ENCODE measurements around the gene REN.

The REN gene

DNA sequence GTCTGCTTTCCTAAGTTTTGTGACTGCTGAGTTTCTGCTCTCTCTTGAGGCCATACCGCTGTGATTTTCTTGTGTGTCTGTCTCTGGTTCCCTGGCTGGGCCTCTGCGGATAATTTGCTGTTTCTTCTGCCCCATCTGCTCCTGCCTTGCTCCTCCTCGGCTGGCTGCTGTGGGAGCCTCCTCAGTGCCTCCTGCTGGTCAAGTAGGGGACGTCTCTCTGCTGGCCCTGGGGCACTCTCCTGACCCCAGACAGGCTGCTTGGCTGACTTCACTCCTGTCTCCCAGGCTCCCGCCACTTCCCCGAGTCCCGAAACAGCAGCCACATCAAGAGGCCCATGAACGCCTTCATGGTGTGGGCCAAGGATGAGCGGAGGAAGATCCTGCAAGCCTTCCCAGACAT is 42.8 kb downstream of the REN start:
- H3K27me3 ChIP-seq (ENCODE audit: insufficient read depth, low read length), result no peaks in the 10 kb centered on the region
- no peaks in the 10 kb centered on the region for H3K9me3 ChIP-seq (ENCODE audit: low read length)
- H3F3A ChIP-seq (ENCODE audit: insufficient read depth, low read length), result no peaks in the 10 kb centered on the region
- H3K79me2 ChIP-seq (ENCODE audit: insufficient read depth, low read length), result no peaks in the 10 kb centered on the region
- H2AFZ ChIP-seq (ENCODE audit: low read length), result no peak overlapping the region
- no peaks in the 10 kb centered on the region for H3K9me2 ChIP-seq (ENCODE audit: low read depth, low read length)
- no peak overlapping the region for H3K27ac ChIP-seq (ENCODE audit: low read depth, low read length, poor library complexity, severe bottlenecking)
- no peaks in the 10 kb centered on the region for H4K20me1 ChIP-seq (ENCODE audit: insufficient read depth, low read length)
- TF ChIP-seq, protein P1, sequence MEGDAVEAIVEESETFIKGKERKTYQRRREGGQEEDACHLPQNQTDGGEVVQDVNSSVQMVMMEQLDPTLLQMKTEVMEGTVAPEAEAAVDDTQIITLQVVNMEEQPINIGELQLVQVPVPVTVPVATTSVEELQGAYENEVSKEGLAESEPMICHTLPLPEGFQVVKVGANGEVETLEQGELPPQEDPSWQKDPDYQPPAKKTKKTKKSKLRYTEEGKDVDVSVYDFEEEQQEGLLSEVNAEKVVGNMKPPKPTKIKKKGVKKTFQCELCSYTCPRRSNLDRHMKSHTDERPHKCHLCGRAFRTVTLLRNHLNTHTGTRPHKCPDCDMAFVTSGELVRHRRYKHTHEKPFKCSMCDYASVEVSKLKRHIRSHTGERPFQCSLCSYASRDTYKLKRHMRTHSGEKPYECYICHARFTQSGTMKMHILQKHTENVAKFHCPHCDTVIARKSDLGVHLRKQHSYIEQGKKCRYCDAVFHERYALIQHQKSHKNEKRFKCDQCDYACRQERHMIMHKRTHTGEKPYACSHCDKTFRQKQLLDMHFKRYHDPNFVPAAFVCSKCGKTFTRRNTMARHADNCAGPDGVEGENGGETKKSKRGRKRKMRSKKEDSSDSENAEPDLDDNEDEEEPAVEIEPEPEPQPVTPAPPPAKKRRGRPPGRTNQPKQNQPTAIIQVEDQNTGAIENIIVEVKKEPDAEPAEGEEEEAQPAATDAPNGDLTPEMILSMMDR (IDR thresholded peaks at IDR 0.05; ENCODE audit: low read length), result peak; percentile 38
- no peak for TF ChIP-seq EZH2 (IDR thresholded peaks at IDR 0.05; ENCODE audit: borderline replicate concordance, low read length)
- no peaks in the 10 kb centered on the region for H3K36me3 ChIP-seq (ENCODE audit: insufficient read depth, low read length)
- H3K4me3 ChIP-seq (ENCODE audit: low read depth, low read length, poor library complexity, severe bottlenecking), result no peak overlapping the region
- no peak overlapping the region for H3K9ac ChIP-seq (ENCODE audit: low read length)
- no peak overlapping the region for H3K4me2 ChIP-seq (ENCODE audit: low read length)
- no peaks in the 10 kb centered on the region for H3K4me1 ChIP-seq (ENCODE audit: insufficient read depth, low read length, severe bottlenecking)

DNA sequence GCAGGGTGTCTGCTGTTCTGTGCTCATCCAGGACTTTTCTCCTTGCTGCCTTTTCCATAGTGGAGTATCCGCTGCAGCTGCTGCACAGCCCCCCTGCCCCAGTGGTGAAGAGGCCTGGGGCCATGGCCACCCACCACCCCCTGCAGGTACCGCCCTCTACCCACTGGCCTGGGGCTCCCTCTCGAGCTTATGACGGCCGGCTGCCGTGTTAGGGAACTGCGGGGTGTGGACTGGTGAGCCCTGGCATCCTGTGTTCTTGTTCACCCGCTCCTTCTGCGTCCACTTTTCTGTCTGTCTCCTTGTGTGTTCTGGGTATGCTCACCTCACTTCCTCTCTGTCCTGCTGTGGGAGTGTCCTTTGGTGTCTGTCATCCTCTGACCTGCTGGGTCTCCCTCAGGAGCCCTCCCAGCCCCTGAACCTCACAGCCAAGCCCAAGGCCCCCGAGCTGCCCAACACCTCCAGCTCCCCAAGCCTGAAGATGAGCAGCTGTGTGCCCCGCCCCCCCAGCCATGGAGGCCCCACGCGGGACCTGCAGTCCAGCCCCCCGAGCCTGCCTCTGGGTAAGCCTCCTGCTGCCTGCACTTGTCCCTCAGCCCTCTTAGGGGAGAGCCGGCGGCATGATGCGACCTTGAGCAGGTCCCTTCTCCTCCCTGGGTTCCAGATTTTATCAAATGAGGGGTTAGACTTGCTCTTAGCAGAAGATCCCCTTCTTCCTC is 44.1 kb downstream of the REN start:
- H3K4me2 ChIP-seq (ENCODE audit: low read length), result no peak overlapping the region
- no peaks in the 10 kb centered on the region for H4K20me1 ChIP-seq (ENCODE audit: insufficient read depth, low read length)
- no peak overlapping the region for H3K9ac ChIP-seq (ENCODE audit: low read length)
- H3K4me1 ChIP-seq (ENCODE audit: insufficient read depth, low read length, severe bottlenecking), result no peaks in the 10 kb centered on the region
- no peak overlapping the region for H2AFZ ChIP-seq (ENCODE audit: low read length)
- no peak for TF ChIP-seq EZH2 (IDR thresholded peaks at IDR 0.05; ENCODE audit: borderline replicate concordance, low read length)
- no peaks in the 10 kb centered on the region for H3K9me3 ChIP-seq (ENCODE audit: low read length)
- H3K79me2 ChIP-seq (ENCODE audit: insufficient read depth, low read length), result no peaks in the 10 kb centered on the region
- H3K27me3 ChIP-seq (ENCODE audit: insufficient read depth, low read length), result no peaks in the 10 kb centered on the region
- H3F3A ChIP-seq (ENCODE audit: insufficient read depth, low read length), result no peaks in the 10 kb centered on the region
- no peaks in the 10 kb centered on the region for H3K9me2 ChIP-seq (ENCODE audit: low read depth, low read length)
- no peaks in the 10 kb centered on the region for H3K36me3 ChIP-seq (ENCODE audit: insufficient read depth, low read length)
- H3K4me3 ChIP-seq (ENCODE audit: low read depth, low read length, poor library complexity, severe bottlenecking), result no peak overlapping the region
- H3K27ac ChIP-seq (ENCODE audit: low read depth, low read length, poor library complexity, severe bottlenecking), result no peak overlapping the region

DNA sequence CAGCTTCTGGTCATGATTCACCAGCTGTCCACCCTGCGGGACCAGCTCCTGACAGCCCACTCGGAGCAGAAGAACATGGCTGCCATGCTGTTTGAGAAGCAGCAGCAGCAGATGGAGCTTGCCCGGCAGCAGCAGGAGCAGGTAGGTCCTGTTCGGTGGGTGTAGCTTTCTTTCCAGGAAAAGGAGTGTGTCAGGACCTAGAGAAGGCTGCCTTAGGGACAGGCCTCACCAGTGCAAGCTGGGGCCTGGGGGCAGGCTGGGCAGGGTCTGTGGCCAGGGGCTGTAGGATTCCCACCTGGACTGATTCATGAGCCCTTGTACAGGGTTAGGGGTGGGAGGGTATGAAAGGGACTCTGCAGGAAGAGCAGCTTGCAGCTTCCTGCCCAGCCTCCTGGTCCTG is 49.6 kb downstream of the REN start:
- Histone ChIP-seq H3K4me2 (ENCODE audit: low read length) (no peak overlapping the region), H2AFZ (ENCODE audit: low read length) (no peak overlapping the region), H3K9me2 (ENCODE audit: low read depth, low read length) (no peaks in the 10 kb centered on the region), H3K9ac (ENCODE audit: low read length) (no peak overlapping the region), H3K9me3 (ENCODE audit: low read length) (no peaks in the 10 kb centered on the region), H3K27me3 (ENCODE audit: insufficient read depth, low read length) (no peaks in the 10 kb centered on the region), H3K4me1 (ENCODE audit: insufficient read depth, low read length, severe bottlenecking) (no peaks in the 10 kb centered on the region), H4K20me1 (ENCODE audit: insufficient read depth, low read length) (no peaks in the 10 kb centered on the region), H3K4me3 (ENCODE audit: low read depth, low read length, poor library complexity, severe bottlenecking) (no peak overlapping the region), H3K36me3 (ENCODE audit: insufficient read depth, low read length) (no peaks in the 10 kb centered on the region), H3K27ac (ENCODE audit: low read depth, low read length, poor library complexity, severe bottlenecking) (no peak overlapping the region), H3K79me2 (ENCODE audit: insufficient read depth, low read length) (no peaks in the 10 kb centered on the region), H3F3A (ENCODE audit: insufficient read depth, low read length) (no peaks in the 10 kb centered on the region)
- no peak for TF ChIP-seq EZH2 (IDR thresholded peaks at IDR 0.05; ENCODE audit: borderline replicate concordance, low read length)
- TF ChIP-seq, protein P1 (IDR thresholded peaks at IDR 0.05; ENCODE audit: low read length), result no peak

DNA sequence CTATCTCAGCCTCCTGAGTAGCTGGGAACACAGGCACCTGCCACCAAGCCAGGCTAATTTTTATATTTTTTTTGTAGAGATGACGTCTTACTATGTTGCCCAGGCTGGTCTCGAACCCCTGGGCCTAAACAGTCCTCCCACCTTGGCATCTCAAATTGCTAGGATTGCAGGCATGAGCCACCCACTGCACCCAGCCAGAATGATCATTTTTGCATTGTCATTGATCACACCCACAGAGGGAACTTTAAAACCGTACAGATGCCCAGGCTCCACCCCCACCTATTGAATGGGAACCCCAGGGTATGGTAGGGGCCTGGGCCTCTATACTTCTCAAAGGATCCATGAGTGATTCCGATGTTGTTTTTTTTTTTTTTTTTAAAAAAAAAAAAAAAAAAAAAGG is 51.0 kb downstream of the REN start:
- H3K27me3 ChIP-seq (ENCODE audit: insufficient read depth, low read length), result no peaks in the 10 kb centered on the region
- H3F3A ChIP-seq (ENCODE audit: insufficient read depth, low read length), result no peaks in the 10 kb centered on the region
- H3K9ac ChIP-seq (ENCODE audit: low read length), result no peak overlapping the region
- H3K4me2 ChIP-seq (ENCODE audit: low read length), result no peak overlapping the region
- H2AFZ ChIP-seq (ENCODE audit: low read length), result no peak overlapping the region
- H3K36me3 ChIP-seq (ENCODE audit: insufficient read depth, low read length), result no peaks in the 10 kb centered on the region
- no peaks in the 10 kb centered on the region for H4K20me1 ChIP-seq (ENCODE audit: insufficient read depth, low read length)
- no peak overlapping the region for H3K4me3 ChIP-seq (ENCODE audit: low read depth, low read length, poor library complexity, severe bottlenecking)
- H3K79me2 ChIP-seq (ENCODE audit: insufficient read depth, low read length), result no peaks in the 10 kb centered on the region
- no peaks in the 10 kb centered on the region for H3K9me3 ChIP-seq (ENCODE audit: low read length)
- no peak overlapping the region for H3K27ac ChIP-seq (ENCODE audit: low read depth, low read length, poor library complexity, severe bottlenecking)
- no peak for TF ChIP-seq EZH2 (IDR thresholded peaks at IDR 0.05; ENCODE audit: borderline replicate concordance, low read length)
- TF ChIP-seq, protein P1 (IDR thresholded peaks at IDR 0.05; ENCODE audit: low read length), result no peak
- H3K9me2 ChIP-seq (ENCODE audit: low read depth, low read length), result no peaks in the 10 kb centered on the region
- H3K4me1 ChIP-seq (ENCODE audit: insufficient read depth, low read length, severe bottlenecking), result no peaks in the 10 kb centered on the region
